K562 (cell line): Measurements from ENCODE around the gene FKBP1B. TPM values are rescaled to one million over a fixed set of nuclear protein-coding genes. Genes with fewer than 3 reads are reported as not detected.

Experiments
- BRD9 ChIP-seq: fragments of 450-650 bp; IDR thresholded peaks from 2 replicates; pipeline ENCODE4 v1.6.1; 2018; ENCODE audit warnings: low read depth; ENCODE audit not compliant: partially characterized antibody
- CXXC5 ChIP-seq: fragments of 250-450 bp; sonication (Bioruptor Pico); IDR thresholded peaks from 2 replicates; pipeline ENCODE4 v1.8.0; 2022; ENCODE audit warnings: inconsistent platforms, mild to moderate bottlenecking, moderate library complexity
- GATAD2A ChIP-seq: fragments of 450-650 bp; IDR thresholded peaks from 2 replicates; pipeline ENCODE4 v1.6.1; 2017
- GTF2B ChIP-seq: IDR thresholded peaks from 2 replicates; pipeline ENCODE4 v1.6.1; 2011; ENCODE audit not compliant: insufficient read length; ENCODE audit errors: extremely low read depth
- HSF4 ChIP-seq: fragments of 250-450 bp; sonication (Bioruptor Pico); IDR thresholded peaks from 2 replicates; pipeline ENCODE4 v2.1.2; 2022; ENCODE audit warnings: mild to moderate bottlenecking, moderate library complexity, borderline replicate concordance
- ID3 ChIP-seq, 2 experiments: fragments of 250-450 bp in 1 of 2; fragments of 450-650 bp in 1 of 2; sonication (Bioruptor Pico) in 1 of 2; IDR thresholded peaks; 2 replicates each; pipeline versions ENCODE4 v1.6.1 to v1.8.0; 2016 to 2021; ENCODE audit warnings: mild to moderate bottlenecking in 2 of 2, moderate library complexity in 2 of 2, missing compliant biosample characterization in 1 of 2, missing genetic modification characterization in 1 of 2
- MEF2A ChIP-seq: IDR thresholded peaks from 2 replicates; pipeline ENCODE4 v1.6.1; 2011; ENCODE audit warnings: low read depth, mild to moderate bottlenecking, low read length, moderate library complexity; ENCODE audit not compliant: control insufficient read depth
- MNT ChIP-seq, 2 experiments: fragments of 450-650 bp; conservative IDR thresholded peaks; 2 replicates each; pipeline ENCODE4 v1.6.1; 2017; ENCODE audit warnings: mild to moderate bottlenecking in 2 of 2, moderate library complexity in 2 of 2
- MTA3 ChIP-seq: fragments of 450-650 bp; formaldehyde crosslinking; IDR thresholded peaks from 2 replicates; pipeline ENCODE4 v1.6.1; 2017; ENCODE audit warnings: mild to moderate bottlenecking, borderline replicate concordance
- PKNOX1 ChIP-seq: fragments of 450-650 bp; IDR thresholded peaks from 2 replicates; pipeline ENCODE4 v1.6.1; 2016
- PREB ChIP-seq: sonication (generic); formaldehyde crosslinking; IDR thresholded peaks from 2 replicates; pipeline ENCODE4 v1.8.1; 2023; ENCODE audit warnings: mild to moderate bottlenecking, missing genetic modification reagents
- ZNF175 ChIP-seq: fragments of 200-800 bp; sonication (Bioruptor generic); IDR thresholded peaks from 2 replicates; pipeline ENCODE4 v1.6.1; 2016; ENCODE audit warnings: low read depth, mild to moderate bottlenecking, missing genetic modification characterization, missing compliant biosample characterization
- ZNF644 ChIP-seq: fragments of 200-800 bp; sonication (Bioruptor generic); IDR thresholded peaks from 2 replicates; pipeline ENCODE4 v1.6.1; 2016; ENCODE audit warnings: low read depth, missing genetic modification characterization, missing compliant biosample characterization
- ZNF740 ChIP-seq, 3 experiments: fragments of 200-800 bp in 1 of 3; sonication (Bioruptor generic) in 1 of 3; sonication (generic) in 1 of 3; formaldehyde crosslinking in 1 of 3; IDR thresholded peaks; 2 replicates each; pipeline versions ENCODE4 v1.6.1 to v1.8.0; 2016 to 2022; ENCODE audit warnings: mild to moderate bottlenecking in 2 of 3, missing compliant biosample characterization in 2 of 3, missing genetic modification characterization in 2 of 3, missing genetic modification reagents in 1 of 3
- ZNF766 ChIP-seq: fragments of 200-800 bp; sonication (Bioruptor generic); conservative IDR thresholded peaks from 2 replicates; pipeline ENCODE4 v1.6.1; 2016; ENCODE audit warnings: missing genetic modification characterization, missing compliant biosample characterization
- polyA plus RNA-seq, 8 experiments: library from polyadenylated mRNA; depleted of rRNA in 4 of 8; stranded (reverse) in 5 of 8; unstranded in 3 of 8; fragments of >200 nt; fragmentation: Nextera tagmentation in 2 of 8; fragmentation: Illumina TruSeq in 1 of 8; extraction: Ambion mirVana in 2 of 8; extraction: Trizol in 1 of 8; gene quantifications; 2 replicates each; pipeline versions ENCODE4 v1.2.1 to v1.2.3, GENCODE V29; 2011 to 2014; ENCODE audit warnings: inconsistent platforms in 1 of 8, missing spikeins in 1 of 8
- total RNA-seq, 7 experiments: library from RNA; depleted of rRNA in 6 of 7; stranded (reverse); fragments of >200 nt in 6 of 7; fragmentation: Illumina TruSeq in 2 of 7; extraction: Trizol in 2 of 7; gene quantifications; 2 replicates each; pipeline versions ENCODE4 v1.2.1 to v1.2.3, GENCODE V29; 2011 to 2021; ENCODE audit warnings: low replicate concordance in 1 of 7

Gene FKBP1B
- total and polyA plus RNA-seq, 9 of the 15 experiments (the other 6 are each of a cell fraction or from before 2014, with no cell fraction given), result 0.58 to 9.4 (median 1.6) TPM

- peak; percentile 6; the same call in 1 of the 2 replicates for TF ChIP-seq ZNF766
- peak; percentile 64; the same call in 1 of the 2 replicates for TF ChIP-seq GATAD2A
- 0 out of 2 replicates have a peak, but pooled peaks have one; percentile 49 for TF ChIP-seq PREB
- TF ChIP-seq MTA3, result 0 out of 2 replicates have a peak, but pooled peaks have one; percentile 8
- TF ChIP-seq ZNF740 (CRISPR knock-in tag; IDR thresholded peaks at IDR 0.05), result peak; percentile 56; the same call in 1 of the 2 replicates
- TF ChIP-seq ZNF740 (tag; IDR thresholded peaks at IDR 0.05), result no peak
- 0 out of 2 replicates have a peak, but pooled peaks have one; percentile 38 for TF ChIP-seq ZNF175
- no peak for TF ChIP-seq PKNOX1
- no peak for TF ChIP-seq ID3 (CRISPR knock-in tag; IDR thresholded peaks at IDR 0.05)
- peak; percentile 41; the same call in 1 of the 2 replicates for TF ChIP-seq ID3 (tag; IDR thresholded peaks at IDR 0.05)
- no peak for TF ChIP-seq BRD9
- peak; percentile 72; the same call in 1 of the 2 replicates for TF ChIP-seq ZNF644 (tag)
- 0 out of 4 replicates have a peak, but pooled peaks of 1 of the 2 experiments have one; percentile 16 for TF ChIP-seq MNT (conservative IDR thresholded peaks at IDR 0.05)
- TF ChIP-seq GTF2B, result no peak
- peak; percentile 71 for TF ChIP-seq CXXC5
- no peak for TF ChIP-seq MEF2A
- TF ChIP-seq HSF4, result no peak
These were observed 39.7 kb upstream of the FKBP1B start, which contains the start of gene MFSD2B (continued) for GRCh38 chr2:24009680-24010476.
